Ectodermal cell (in vitro differentiated cells): ENCODE results near the gene PNPLA1.

Source experiments
- H3K27ac ChIP-seq: 2 replicates; pipeline ENCODE4 v1.7.0; 2013; ENCODE audit warnings: mild to moderate bottlenecking, low read depth, low read length; ENCODE audit not compliant: insufficient read depth, poor library complexity, severe bottlenecking
- H3K27me3 ChIP-seq: 2 replicates; pipeline ENCODE4 v1.7.0; 2013; ENCODE audit warnings: mild to moderate bottlenecking, low read length; ENCODE audit not compliant: insufficient read depth, control insufficient read depth, poor library complexity, severe bottlenecking
- H3K36me3 ChIP-seq: one replicate; pipeline ENCODE4 v1.7.0; 2013; ENCODE audit warnings: low read length; ENCODE audit not compliant: control insufficient read depth, insufficient read depth
- H3K4me1 ChIP-seq: one replicate; pipeline ENCODE4 v1.7.0; 2013; ENCODE audit warnings: low read length; ENCODE audit not compliant: control insufficient read depth, insufficient read depth
- H3K4me3 ChIP-seq: 2 replicates; pipeline ENCODE4 v1.7.0; 2013; ENCODE audit warnings: low read depth, low read length, control low read depth; ENCODE audit not compliant: insufficient read depth
- H3K9me3 ChIP-seq: 2 replicates; pipeline ENCODE4 v1.7.0; 2013; ENCODE audit warnings: mild to moderate bottlenecking, low read length, moderate library complexity; ENCODE audit not compliant: control insufficient read depth
- WGBS, 2 experiments: methylation state at CpG; one replicate each; pipeline ENCODE4 v1.1.7; 2013; ENCODE audit warnings: missing lambda C conversion rate in 2 of 2; 5-methylcytosine and 5-hydroxymethylcytosine counted together

The PNPLA1 gene

DNA sequence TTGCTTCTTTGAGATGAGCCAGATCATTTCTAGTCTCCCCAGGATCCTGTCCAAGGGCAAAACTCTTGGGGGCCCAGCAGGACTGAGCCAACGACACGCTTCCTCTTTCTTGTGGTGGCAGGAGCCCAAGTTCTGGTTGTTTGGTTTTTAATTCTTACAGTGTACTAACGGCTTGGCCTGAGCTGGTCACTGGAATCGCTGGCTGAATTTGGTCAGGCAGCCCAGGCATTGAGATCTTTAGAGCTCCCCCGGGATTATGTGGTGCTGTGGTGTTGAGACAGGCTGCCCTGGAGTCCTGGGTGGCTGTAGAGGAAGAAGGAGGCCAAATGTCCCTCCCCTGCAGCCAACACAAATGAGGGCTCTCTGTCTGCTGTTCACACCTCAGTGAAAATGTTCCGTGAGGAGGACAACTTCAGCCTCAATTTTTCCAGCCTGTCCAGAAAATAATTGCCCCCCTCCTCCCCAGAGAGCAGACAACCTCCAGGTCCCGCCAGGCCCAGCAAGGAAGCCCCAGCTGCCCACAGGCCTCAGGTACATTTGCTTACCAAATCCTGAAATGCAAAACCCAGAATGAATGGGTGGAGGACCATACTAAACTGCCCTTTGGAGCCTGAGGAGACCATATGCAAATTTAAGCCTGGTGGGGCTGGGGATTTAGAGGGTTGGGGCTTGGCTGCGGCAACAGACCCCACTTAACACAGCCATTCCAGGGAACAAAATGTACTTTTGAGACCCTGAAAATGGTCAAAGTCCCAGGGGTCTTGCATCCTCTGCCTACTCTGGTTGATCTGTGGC is 43.2 kb downstream of the PNPLA1 start:
- 92 to 93% methylated on average over 8 of the region's 8 CpGs for WGBS, 2 experiments
- Histone ChIP-seq H3K27ac (no peak overlapping the region), H3K9me3 (no peaks in the 10 kb centered on the region), H3K36me3 (no peaks in the 10 kb centered on the region), H3K27me3 (no peaks in the 10 kb centered on the region), H3K4me3 (no peak overlapping the region), H3K4me1 (peaks cover 5% of the 10 kb centered on the region)

DNA sequence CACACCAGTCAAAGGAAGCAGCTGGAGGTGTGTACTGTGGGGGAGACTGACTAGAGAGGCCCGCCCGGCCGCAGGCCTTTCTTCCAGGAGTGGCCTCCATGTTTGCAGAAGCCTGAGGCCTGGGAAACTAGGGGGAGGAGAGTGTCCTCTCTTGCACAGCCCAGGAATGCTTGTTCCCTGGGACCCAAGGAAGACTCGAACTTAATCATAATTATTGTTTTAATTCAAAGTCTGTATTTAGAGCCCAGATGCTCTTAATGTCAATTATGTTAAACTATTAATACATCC is 43.7 kb downstream of the PNPLA1 start:
- Histone ChIP-seq H3K27ac (no peak overlapping the region), H3K4me1 (peaks cover 5% of the 10 kb centered on the region), H3K27me3 (no peaks in the 10 kb centered on the region), H3K4me3 (no peak overlapping the region), H3K9me3 (no peaks in the 10 kb centered on the region), H3K36me3 (no peaks in the 10 kb centered on the region)
- WGBS, 2 experiments: 91 to 93% methylated on average over 3 of the region's 4 CpGs

- Histone ChIP-seq H3K9me3 (no peaks in the 10 kb centered on the region), H3K4me3 (no peak overlapping the region), H3K27ac (no peak overlapping the region), H3K36me3 (no peaks in the 10 kb centered on the region), H3K27me3 (no peaks in the 10 kb centered on the region), H3K4me1 (peaks cover 5% of the 10 kb centered on the region)
- WGBS, 2 experiments: 49 to 67% methylated on average over 3 of the region's 3 CpGs
These were observed 44.6 kb downstream of the PNPLA1 start for GRCh38 chr6:36314221-36315014.

GRCh38 chr6:36315921-36316320 is 46.1 kb downstream of the PNPLA1 start:
- Histone ChIP-seq H3K27me3 (no peaks in the 10 kb centered on the region), H3K4me1 (peaks cover 9% of the 10 kb centered on the region), H3K27ac (no peak overlapping the region), H3K36me3 (no peaks in the 10 kb centered on the region), H3K9me3 (no peaks in the 10 kb centered on the region), H3K4me3 (no peak overlapping the region)
- WGBS, 2 experiments: 94 to 96% methylated on average over 5 of the region's 5 CpGs

DNA sequence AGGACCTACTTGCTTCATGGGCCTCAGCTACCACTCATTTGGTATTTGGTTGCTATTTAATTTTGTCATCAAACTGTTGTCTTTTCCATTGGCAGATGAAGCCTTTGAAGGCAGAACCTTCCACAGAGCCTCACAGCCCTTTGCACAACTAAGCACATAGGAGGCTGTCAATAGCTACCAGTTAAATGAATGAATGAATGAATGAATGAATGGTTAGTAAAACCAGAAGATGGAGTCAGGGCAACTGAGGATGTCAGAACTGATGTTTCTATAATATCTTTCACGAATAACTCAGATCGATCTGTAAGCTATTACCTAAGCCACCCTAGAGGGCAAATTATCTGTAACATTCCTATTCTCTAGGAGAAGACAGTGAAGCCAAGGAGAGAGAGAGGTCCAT is 47.8 kb downstream of the PNPLA1 start:
- Histone ChIP-seq H3K36me3 (no peaks in the 10 kb centered on the region), H3K4me3 (no peak overlapping the region), H3K9me3 (no peaks in the 10 kb centered on the region), H3K27ac (no peak overlapping the region), H3K4me1 (peaks cover 9% of the 10 kb centered on the region), H3K27me3 (no peaks in the 10 kb centered on the region)
- 94% methylated on average over 2 of the region's 2 CpGs for WGBS, 2 experiments

GRCh38 chr6:36318690-36319435 is 49.0 kb downstream of the PNPLA1 start:
- no peaks in the 10 kb centered on the region for H3K27me3 ChIP-seq
- no peaks in the 10 kb centered on the region for H3K36me3 ChIP-seq
- 72 to 75% methylated on average over 6 of the region's 6 CpGs for WGBS, 2 experiments
- no peak overlapping the region for H3K4me3 ChIP-seq
- H3K27ac ChIP-seq: no peak overlapping the region
- peaks cover 9% of the 10 kb centered on the region for H3K4me1 ChIP-seq
- no peaks in the 10 kb centered on the region for H3K9me3 ChIP-seq

DNA sequence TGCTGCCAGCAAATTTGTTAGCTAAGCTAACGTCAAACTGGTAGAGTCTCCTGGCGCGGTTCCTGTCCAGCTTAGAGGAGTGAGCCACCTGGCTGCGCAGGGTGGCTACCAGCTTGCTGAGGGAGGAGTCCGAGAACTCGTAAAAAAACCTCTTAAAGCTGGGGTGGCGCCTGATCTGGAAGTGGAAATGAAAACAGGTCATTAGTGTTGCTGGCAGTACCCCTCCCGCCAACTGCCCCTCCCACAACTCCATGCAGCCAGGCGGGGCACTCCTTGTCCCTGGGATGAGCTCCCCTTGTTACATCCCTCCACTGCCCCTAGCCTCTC is 49.5 kb downstream of the PNPLA1 start:
- Histone ChIP-seq H3K36me3 (no peaks in the 10 kb centered on the region), H3K9me3 (no peaks in the 10 kb centered on the region), H3K4me3 (no peak overlapping the region), H3K27me3 (no peaks in the 10 kb centered on the region), H3K4me1 (peaks cover 4% of the 10 kb centered on the region), H3K27ac (no peak overlapping the region)
- 88 to 89% methylated on average over 9 of the region's 9 CpGs for WGBS, 2 experiments

- WGBS, 2 experiments: 93% methylated on average over 2 of the region's 2 CpGs; no CpG with 5 or more reads in 1 of the 2 experiments
- Histone ChIP-seq H3K9me3 (no peaks in the 10 kb centered on the region), H3K27me3 (no peaks in the 10 kb centered on the region), H3K27ac (no peak overlapping the region), H3K4me1 (peaks cover 4% of the 10 kb centered on the region), H3K4me3 (no peak overlapping the region), H3K36me3 (no peaks in the 10 kb centered on the region)
These were observed 50.0 kb downstream of the PNPLA1 start for GRCh38 chr6:36319821-36320220.

DNA sequence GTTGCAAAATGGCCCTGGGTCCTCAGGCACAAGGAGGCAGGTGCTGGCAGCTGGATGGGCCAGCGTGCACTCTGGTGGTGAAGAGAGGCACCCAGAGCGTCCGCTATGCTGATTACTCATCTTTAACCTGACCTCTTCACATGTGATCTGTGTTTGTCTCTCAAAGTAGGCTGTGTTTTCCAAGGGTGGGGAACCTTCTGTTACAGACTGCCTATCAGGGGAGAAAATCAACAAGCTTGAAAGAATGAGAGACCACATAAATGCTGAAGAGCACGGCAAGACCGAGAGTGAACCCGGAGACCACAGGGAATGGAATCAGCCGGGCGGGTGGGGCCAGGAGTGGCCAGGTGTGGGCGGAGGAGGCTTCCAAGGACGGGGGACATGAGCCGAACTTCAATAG is 50.6 kb downstream of the PNPLA1 start:
- Histone ChIP-seq H3K27ac (no peak overlapping the region), H3K4me1 (peaks cover 4% of the 10 kb centered on the region), H3K36me3 (no peaks in the 10 kb centered on the region), H3K4me3 (no peak overlapping the region), H3K9me3 (no peaks in the 10 kb centered on the region), H3K27me3 (no peaks in the 10 kb centered on the region)
- WGBS, 2 experiments: 93% methylated on average over 11 of the region's 11 CpGs

GRCh38 chr6:36322591-36322990 is 52.7 kb downstream of the PNPLA1 start:
- H3K4me3 ChIP-seq: no peak overlapping the region
- no peaks in the 10 kb centered on the region for H3K36me3 ChIP-seq
- no peaks in the 10 kb centered on the region for H3K27me3 ChIP-seq
- H3K9me3 ChIP-seq: no peaks in the 10 kb centered on the region
- WGBS, 2 experiments: 92 to 94% methylated on average over 3 of the region's 3 CpGs
- H3K4me1 ChIP-seq: peaks cover 17% of the 10 kb centered on the region
- no peak overlapping the region for H3K27ac ChIP-seq
